H1 (cell line): ENCODE results near the gene IGF2R.
A peak's percentile ranks its signal among the peaks of the same experiment; 100 is the strongest.

ENCODE experiments used
- EZH2 ChIP-seq: fragments of 200-600 bp; sonication (generic); IDR thresholded peaks from 2 replicates; pipeline ENCODE4 v1.7.1; 2012; ENCODE audit warnings: low read depth, mild to moderate bottlenecking, moderate library complexity, low read length, inconsistent platforms; ENCODE audit not compliant: severe bottlenecking
- NANOG ChIP-seq: IDR thresholded peaks from 2 replicates; pipeline ENCODE4 v1.6.1; 2011; ENCODE audit warnings: low read length, low read depth, mild to moderate bottlenecking, inconsistent platforms; ENCODE audit not compliant: insufficient read depth, poor library complexity, severe bottlenecking
- POLR2AphosphoS5 ChIP-seq: IDR thresholded peaks from 2 replicates; pipeline ENCODE4 v1.6.1; 2011; ENCODE audit warnings: low read depth, low read length
- YY1 ChIP-seq: IDR thresholded peaks from 2 replicates; pipeline ENCODE4 v1.6.1; 2011; ENCODE audit warnings: low read depth, mild to moderate bottlenecking, low read length
- TF ChIP-seq, protein P1 (sequence below), 3 experiments: IDR thresholded peaks; 1 replicate in 2 of 3; 2 replicates in 1 of 3; pipeline versions ENCODE4 v1.5.1 to v1.6.1; 2011; ENCODE audit warnings: low read length in 3 of 3, mild to moderate bottlenecking in 3 of 3, inconsistent platforms in 2 of 3, low read depth in 1 of 3, moderate library complexity in 1 of 3; ENCODE audit not compliant: insufficient read depth in 1 of 3; ENCODE audit errors: control extremely low read depth in 1 of 3

- TF ChIP-seq EZH2, result no peak
- no peak for TF ChIP-seq YY1
- TF ChIP-seq, protein P1, sequence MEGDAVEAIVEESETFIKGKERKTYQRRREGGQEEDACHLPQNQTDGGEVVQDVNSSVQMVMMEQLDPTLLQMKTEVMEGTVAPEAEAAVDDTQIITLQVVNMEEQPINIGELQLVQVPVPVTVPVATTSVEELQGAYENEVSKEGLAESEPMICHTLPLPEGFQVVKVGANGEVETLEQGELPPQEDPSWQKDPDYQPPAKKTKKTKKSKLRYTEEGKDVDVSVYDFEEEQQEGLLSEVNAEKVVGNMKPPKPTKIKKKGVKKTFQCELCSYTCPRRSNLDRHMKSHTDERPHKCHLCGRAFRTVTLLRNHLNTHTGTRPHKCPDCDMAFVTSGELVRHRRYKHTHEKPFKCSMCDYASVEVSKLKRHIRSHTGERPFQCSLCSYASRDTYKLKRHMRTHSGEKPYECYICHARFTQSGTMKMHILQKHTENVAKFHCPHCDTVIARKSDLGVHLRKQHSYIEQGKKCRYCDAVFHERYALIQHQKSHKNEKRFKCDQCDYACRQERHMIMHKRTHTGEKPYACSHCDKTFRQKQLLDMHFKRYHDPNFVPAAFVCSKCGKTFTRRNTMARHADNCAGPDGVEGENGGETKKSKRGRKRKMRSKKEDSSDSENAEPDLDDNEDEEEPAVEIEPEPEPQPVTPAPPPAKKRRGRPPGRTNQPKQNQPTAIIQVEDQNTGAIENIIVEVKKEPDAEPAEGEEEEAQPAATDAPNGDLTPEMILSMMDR (IDR thresholded peaks at IDR 0.05; ENCODE audit: control extremely low read depth in 1 of 3, insufficient read depth in 1 of 3, low read depth in 1 of 3, low read length in 3 of 3), result peak; percentile 35 to 54 (median 51)
- TF ChIP-seq POLR2AphosphoS5, result no peak
- TF ChIP-seq NANOG, result no peak
These were observed 103.2 kb downstream of the IGF2R start for GRCh38 chr6:160071805-160072690.
